Large intestine (tissue), 3 donors: ENCODE results near the gene DLK1. TPM values are rescaled to one million over a fixed set of nuclear protein-coding genes. Genes with fewer than 3 reads are reported as not detected.

Experiments used
- DNase-seq, 2 donors: peaks; one replicate each; pipeline versions ENCODE4 v3.0.0 to v3.0.0-alpha.2; 2013
- H3K27ac ChIP-seq: one replicate; pipeline ENCODE4 v1.5.1; 2013; ENCODE audit warnings: low read length
- H3K27me3 ChIP-seq: 2 replicates; pipeline ENCODE4 v1.6.1; 2013; ENCODE audit warnings: low read length; ENCODE audit not compliant: control insufficient read depth, insufficient read depth
- H3K36me3 ChIP-seq: 2 replicates; pipeline ENCODE4 v1.6.1; 2013; ENCODE audit warnings: low read length; ENCODE audit not compliant: control insufficient read depth, insufficient read depth
- H3K4me1 ChIP-seq: one replicate; pipeline ENCODE4 v1.6.1; 2013; ENCODE audit warnings: low read length; ENCODE audit not compliant: control insufficient read depth, insufficient read depth
- H3K4me3 ChIP-seq: one replicate; pipeline ENCODE4 v1.5.1; 2013; ENCODE audit warnings: low read length
- H3K9me3 ChIP-seq: one replicate; pipeline ENCODE4 v1.6.1; 2013; ENCODE audit warnings: mild to moderate bottlenecking, low read depth, low read length, moderate library complexity; ENCODE audit not compliant: control insufficient read depth
- WGBS: methylation state at CpG from one replicate; pipeline ENCODE4 v1.1.5; 2013; ENCODE audit warnings: low lambda C conversion rate; ENCODE audit not compliant: insufficient coverage; 5-methylcytosine and 5-hydroxymethylcytosine counted together
- polyA plus RNA-seq: library from polyadenylated mRNA; unstranded; fragments of 120-200 nt; gene quantifications from one replicate; pipeline ENCODE4 v1.2.1, GENCODE V29; 2013

The DLK1 gene
- polyA plus RNA-seq, 1 donor = 25.2 TPM

GRCh38 chr14:100731846-100732765 is 5.4 kb downstream of the DLK1 start:
- DNase-seq = no peak
- Histone ChIP-seq H3K9me3 (peaks cover 3% of the 10 kb centered on the region), H3K27ac (no peak overlapping the region), H3K27me3 (peaks cover 69% of the 10 kb centered on the region), H3K4me1 (no peaks in the 10 kb centered on the region), H3K36me3 (no peaks in the 10 kb centered on the region), H3K4me3 (no peak overlapping the region)
- WGBS = 98% methylated on average over 6 of the region's 34 CpGs

GRCh38 chr14:100732766-100733100 is 6.0 kb downstream of the DLK1 start:
- no CpG with 5 or more reads among the region's 7 CpGs for WGBS
- Histone ChIP-seq H3K4me3 (no peak overlapping the region), H3K4me1 (no peaks in the 10 kb centered on the region), H3K36me3 (no peaks in the 10 kb centered on the region), H3K27ac (no peak overlapping the region), H3K27me3 (peaks cover 66% of the 10 kb centered on the region), H3K9me3 (peaks cover 3% of the 10 kb centered on the region)
- no peak for DNase-seq

GRCh38 chr14:100733152-100733850 is 6.6 kb downstream of the DLK1 start:
- Histone ChIP-seq H3K4me1 (no peaks in the 10 kb centered on the region), H3K27ac (no peak overlapping the region), H3K9me3 (peaks cover 3% of the 10 kb centered on the region), H3K36me3 (no peaks in the 10 kb centered on the region), H3K4me3 (no peak overlapping the region), H3K27me3 (peaks cover 61% of the 10 kb centered on the region)
- DNase-seq = no peak
- WGBS = no CpG with 5 or more reads among the region's 19 CpGs

DNA sequence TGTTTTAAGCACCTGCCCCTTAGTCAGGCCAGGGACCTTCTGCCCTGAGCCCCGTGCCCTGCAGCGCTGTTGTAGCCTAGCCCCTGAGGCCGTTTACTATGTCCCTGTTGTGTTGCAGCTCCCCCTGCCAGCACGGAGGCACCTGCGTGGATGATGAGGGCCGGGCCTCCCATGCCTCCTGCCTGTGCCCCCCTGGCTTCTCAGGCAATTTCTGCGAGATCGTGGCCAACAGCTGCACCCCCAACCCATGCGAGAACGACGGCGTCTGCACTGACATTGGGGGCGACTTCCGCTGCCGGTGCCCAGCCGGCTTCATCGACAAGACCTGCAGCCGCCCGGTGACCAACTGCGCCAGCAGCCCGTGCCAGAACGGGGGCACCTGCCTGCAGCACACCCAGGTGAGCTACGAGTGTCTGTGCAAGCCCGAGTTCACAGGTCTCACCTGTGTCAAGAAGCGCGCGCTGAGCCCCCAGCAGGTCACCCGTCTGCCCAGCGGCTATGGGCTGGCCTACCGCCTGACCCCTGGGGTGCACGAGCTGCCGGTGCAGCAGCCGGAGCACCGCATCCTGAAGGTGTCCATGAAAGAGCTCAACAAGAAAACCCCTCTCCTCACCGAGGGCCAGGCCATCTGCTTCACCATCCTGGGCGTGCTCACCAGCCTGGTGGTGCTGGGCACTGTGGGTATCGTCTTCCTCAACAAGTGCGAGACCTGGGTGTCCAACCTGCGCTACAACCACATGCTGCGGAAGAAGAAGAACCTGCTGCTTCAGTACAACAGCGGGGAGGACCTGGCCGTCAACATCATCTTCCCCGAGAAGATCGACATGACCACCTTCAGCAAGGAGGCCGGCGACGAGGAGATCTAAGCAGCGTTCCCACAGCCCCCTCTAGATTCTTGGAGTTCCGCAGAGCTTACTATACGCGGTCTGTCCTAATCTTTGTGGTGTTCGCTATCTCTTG is 7.6 kb downstream of the DLK1 start:
- no peaks in the 10 kb centered on the region for H3K36me3 ChIP-seq
- no peak overlapping the region for H3K4me3 ChIP-seq
- H3K9me3 ChIP-seq = peaks cover 3% of the 10 kb centered on the region
- 90% methylated on average over 2 of the region's 52 CpGs for WGBS
- DNase-seq = no peak
- H3K27me3 ChIP-seq = peaks cover 53% of the 10 kb centered on the region
- no peak overlapping the region for H3K27ac ChIP-seq
- no peaks in the 10 kb centered on the region for H3K4me1 ChIP-seq

GRCh38 chr14:100735271-100735670 is 8.6 kb downstream of the DLK1 start:
- no peaks in the 10 kb centered on the region for H3K4me1 ChIP-seq
- no peak overlapping the region for H3K4me3 ChIP-seq
- no peak overlapping the region for H3K27ac ChIP-seq
- peaks cover 3% of the 10 kb centered on the region for H3K9me3 ChIP-seq
- no CpG with 5 or more reads among the region's 17 CpGs for WGBS
- no peak for DNase-seq
- H3K36me3 ChIP-seq = no peaks in the 10 kb centered on the region
- peaks cover 45% of the 10 kb centered on the region for H3K27me3 ChIP-seq

DNA sequence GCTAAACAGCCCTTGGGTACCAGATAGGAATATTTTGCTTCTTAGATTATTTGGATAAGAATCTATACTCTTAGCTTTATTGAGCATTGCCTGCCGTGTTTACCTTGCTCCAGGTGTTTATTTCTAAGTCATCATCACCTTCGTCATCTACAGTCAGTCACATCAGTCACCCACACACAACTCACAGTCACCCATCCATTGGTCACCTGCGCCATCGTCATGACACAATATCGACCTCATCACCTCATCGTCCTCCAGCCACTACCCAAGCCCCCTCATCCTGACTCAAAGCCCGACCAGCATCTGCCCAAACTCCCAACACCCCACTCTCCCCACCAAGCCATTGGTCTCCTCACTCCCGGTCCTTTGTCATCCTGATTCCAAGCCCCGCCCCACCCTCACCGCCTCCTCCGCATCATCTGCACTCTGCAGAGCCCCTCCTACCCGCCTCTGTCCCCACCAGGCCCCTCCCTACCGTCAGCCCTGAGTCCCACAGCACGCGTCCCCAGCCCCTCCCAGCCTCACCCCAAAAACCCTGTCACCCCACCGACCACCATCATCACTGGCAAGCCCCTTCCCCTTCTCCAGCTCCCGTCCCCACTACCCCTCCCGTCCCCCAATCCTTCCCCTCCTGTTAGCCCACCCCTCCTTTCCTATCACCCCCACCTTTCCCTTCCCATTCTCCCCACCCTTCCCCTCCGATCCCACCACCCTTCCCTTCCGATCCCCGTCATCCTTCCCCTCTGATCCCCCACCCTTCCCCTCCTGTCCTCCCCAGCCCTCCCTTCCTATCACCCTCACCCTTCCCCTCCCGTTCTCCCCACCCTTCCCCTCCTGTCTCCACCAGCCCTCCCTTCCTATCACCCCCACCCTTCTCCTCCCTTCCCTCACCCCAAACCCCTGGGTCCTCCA is 9.8 kb downstream of the DLK1 start:
- 58% methylated on average over 5 of the region's 22 CpGs for WGBS
- H3K4me3 ChIP-seq = no peak overlapping the region
- peaks cover 34% of the 10 kb centered on the region for H3K27me3 ChIP-seq
- H3K4me1 ChIP-seq = no peaks in the 10 kb centered on the region
- no peak overlapping the region for H3K27ac ChIP-seq
- no peak for DNase-seq
- H3K36me3 ChIP-seq = no peaks in the 10 kb centered on the region
- H3K9me3 ChIP-seq = peaks cover 3% of the 10 kb centered on the region

- DNase-seq = no peak
- Histone ChIP-seq H3K27me3 (peaks cover 26% of the 10 kb centered on the region), H3K36me3 (no peaks in the 10 kb centered on the region), H3K4me1 (no peaks in the 10 kb centered on the region), H3K9me3 (peaks cover 3% of the 10 kb centered on the region), H3K27ac (no peak overlapping the region), H3K4me3 (no peak overlapping the region)
- no CpG with 5 or more reads among the region's 17 CpGs for WGBS
Measured at GRCh38 chr14:100737526-100737925, 10.8 kb downstream of the DLK1 start.

GRCh38 chr14:100738269-100738691 is 11.6 kb downstream of the DLK1 start:
- no peak overlapping the region for H3K4me3 ChIP-seq
- H3K36me3 ChIP-seq = no peaks in the 10 kb centered on the region
- H3K4me1 ChIP-seq = no peaks in the 10 kb centered on the region
- H3K27me3 ChIP-seq = peaks cover 19% of the 10 kb centered on the region
- no peak for DNase-seq
- no peak overlapping the region for H3K27ac ChIP-seq
- H3K9me3 ChIP-seq = peaks cover 3% of the 10 kb centered on the region
- no CpG with 5 or more reads among the region's 6 CpGs for WGBS

DNA sequence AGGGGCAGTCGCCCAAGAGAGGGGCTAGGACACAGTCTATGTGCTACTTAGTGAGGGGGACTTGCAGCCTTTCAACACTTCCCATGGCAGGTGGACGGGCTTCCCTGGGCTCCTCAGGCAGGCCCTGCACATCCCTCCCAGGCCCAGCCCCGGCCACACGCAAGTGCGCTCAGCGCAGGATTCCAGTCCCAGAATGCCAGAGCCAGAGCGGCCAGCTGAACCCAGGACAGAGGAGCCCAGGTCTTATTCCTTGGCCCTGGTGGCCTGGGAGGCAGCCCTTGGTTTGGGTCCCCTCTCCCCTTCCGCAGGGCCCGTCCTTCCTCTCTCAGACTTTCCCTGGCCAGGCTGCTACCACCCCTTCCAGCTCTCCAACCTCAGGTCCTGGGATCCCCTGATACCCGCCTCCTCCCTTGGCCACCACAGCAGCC is 12.0 kb downstream of the DLK1 start:
- WGBS = 100% methylated on average over 2 of the region's 10 CpGs
- Histone ChIP-seq H3K27me3 (peaks cover 16% of the 10 kb centered on the region), H3K27ac (no peak overlapping the region), H3K36me3 (no peaks in the 10 kb centered on the region), H3K4me3 (no peak overlapping the region), H3K4me1 (no peaks in the 10 kb centered on the region), H3K9me3 (peaks cover 3% of the 10 kb centered on the region)
- no peak for DNase-seq
